Measurements from ENCODE around the gene NCKAP5. TPM values are rescaled to one million over a fixed set of nuclear protein-coding genes. Genes with fewer than 3 reads are reported as not detected.

NCKAP5 gene
- total RNA-seq, 1 donor from 2014 or later: 2.7 TPM

DNA sequence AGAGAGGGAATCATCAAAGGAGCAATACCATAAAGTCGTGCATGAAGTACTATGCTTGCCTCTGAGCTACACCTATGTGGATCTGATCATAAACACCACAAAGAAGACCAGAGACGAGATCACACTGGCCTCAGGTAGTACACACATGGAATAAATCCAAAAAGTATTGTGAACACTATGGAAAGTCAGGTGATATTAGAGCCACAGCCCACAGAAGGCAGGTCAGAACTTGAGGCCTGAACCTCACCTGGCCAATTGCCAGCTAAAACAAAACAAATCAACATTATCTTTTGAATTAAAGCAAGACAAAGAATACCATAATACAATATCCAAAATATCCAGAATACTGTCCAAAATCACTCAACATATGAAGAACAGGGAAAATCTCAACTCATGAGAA is 371.1 kb downstream of the NCKAP5 start:
- no peak for FAIRE-seq
- Mint-ChIP-seq H3K9me3 (ENCODE audit: unreplicated experiment) (peaks cover 2% of the 10 kb centered on the region), H3K36me3 (ENCODE audit: low read depth, unreplicated experiment) (no peaks in the 10 kb centered on the region), H3K27me3 (ENCODE audit: low read depth, unreplicated experiment) (no peaks in the 10 kb centered on the region), H3K4me3 (ENCODE audit: unreplicated experiment) (no peak overlapping the region), H3K4me1 (ENCODE audit: low read depth, unreplicated experiment) (peaks cover 15% of the 10 kb centered on the region), H3K27ac (ENCODE audit: unreplicated experiment) (no peak overlapping the region)
- H3K27me3 ChIP-seq (ENCODE audit: insufficient read depth, low read length): no peaks in the 10 kb centered on the region
- H3K79me2 ChIP-seq (ENCODE audit: insufficient read depth, low read length): no peaks in the 10 kb centered on the region
- H3K4me3 ChIP-seq (ENCODE audit: insufficient read depth, low read depth, low read length): no peak overlapping the region
- H2AFZ ChIP-seq (ENCODE audit: low read depth, low read length): no peak overlapping the region
- H3K4me2 ChIP-seq (ENCODE audit: low read length): no peak overlapping the region
- H3K4me1 ChIP-seq (ENCODE audit: insufficient read depth, low read length): peaks cover 5% of the 10 kb centered on the region
- no peaks in the 10 kb centered on the region for H4K20me1 ChIP-seq (ENCODE audit: insufficient read depth, low read length)
- TF ChIP-seq, protein P1, sequence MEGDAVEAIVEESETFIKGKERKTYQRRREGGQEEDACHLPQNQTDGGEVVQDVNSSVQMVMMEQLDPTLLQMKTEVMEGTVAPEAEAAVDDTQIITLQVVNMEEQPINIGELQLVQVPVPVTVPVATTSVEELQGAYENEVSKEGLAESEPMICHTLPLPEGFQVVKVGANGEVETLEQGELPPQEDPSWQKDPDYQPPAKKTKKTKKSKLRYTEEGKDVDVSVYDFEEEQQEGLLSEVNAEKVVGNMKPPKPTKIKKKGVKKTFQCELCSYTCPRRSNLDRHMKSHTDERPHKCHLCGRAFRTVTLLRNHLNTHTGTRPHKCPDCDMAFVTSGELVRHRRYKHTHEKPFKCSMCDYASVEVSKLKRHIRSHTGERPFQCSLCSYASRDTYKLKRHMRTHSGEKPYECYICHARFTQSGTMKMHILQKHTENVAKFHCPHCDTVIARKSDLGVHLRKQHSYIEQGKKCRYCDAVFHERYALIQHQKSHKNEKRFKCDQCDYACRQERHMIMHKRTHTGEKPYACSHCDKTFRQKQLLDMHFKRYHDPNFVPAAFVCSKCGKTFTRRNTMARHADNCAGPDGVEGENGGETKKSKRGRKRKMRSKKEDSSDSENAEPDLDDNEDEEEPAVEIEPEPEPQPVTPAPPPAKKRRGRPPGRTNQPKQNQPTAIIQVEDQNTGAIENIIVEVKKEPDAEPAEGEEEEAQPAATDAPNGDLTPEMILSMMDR (IDR thresholded peaks at IDR 0.05; ENCODE audit: insufficient read depth, low read depth, low read length): no peak
- no peak for TF ChIP-seq EZH2 (IDR thresholded peaks at IDR 0.05; ENCODE audit: insufficient read depth, low read length)
- no peak for DNase-seq (ENCODE audit: low read depth)
- no peak overlapping the region for H3K9ac ChIP-seq (ENCODE audit: low read length)
- no peaks in the 10 kb centered on the region for H3K36me3 ChIP-seq (ENCODE audit: insufficient read depth, low read length)
- no peaks in the 10 kb centered on the region for H3K9me3 ChIP-seq (ENCODE audit: insufficient read depth, low read depth, low read length)
- H3K27ac ChIP-seq (ENCODE audit: low read depth, low read length): no peak overlapping the region

DNA sequence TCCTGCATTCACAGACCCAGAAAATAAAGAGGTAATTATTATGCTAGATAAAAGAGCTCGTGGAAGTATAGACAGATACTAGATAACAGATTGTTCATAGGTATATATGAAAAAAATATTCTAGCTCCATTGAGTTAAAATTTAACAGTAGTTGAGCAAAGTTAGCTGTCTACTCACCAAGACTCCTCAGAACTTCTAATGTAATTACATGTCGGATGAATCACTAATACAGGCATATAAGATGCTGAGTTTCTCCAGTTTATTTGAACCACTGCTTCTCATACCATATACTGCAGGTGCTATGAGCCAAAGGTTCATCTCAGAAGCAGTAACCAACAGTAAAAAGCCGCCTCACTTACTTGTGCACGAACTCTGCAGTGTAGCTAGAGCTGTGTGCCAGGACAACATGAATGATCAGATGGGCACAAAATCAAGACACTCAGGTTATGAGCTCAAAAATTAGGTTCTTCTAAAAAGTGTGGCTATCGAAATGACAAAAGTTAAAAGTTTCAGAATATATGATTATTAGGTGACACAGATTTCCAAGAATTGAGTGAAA is 373.4 kb downstream of the NCKAP5 start:
- Histone ChIP-seq H4K20me1 (ENCODE audit: insufficient read depth, low read length) (no peaks in the 10 kb centered on the region), H3K4me2 (ENCODE audit: low read length) (no peak overlapping the region), H3K79me2 (ENCODE audit: insufficient read depth, low read length) (no peaks in the 10 kb centered on the region), H2AFZ (ENCODE audit: low read depth, low read length) (no peak overlapping the region), H3K9ac (ENCODE audit: low read length) (no peak overlapping the region), H3K36me3 (ENCODE audit: insufficient read depth, low read length) (no peaks in the 10 kb centered on the region), H3K9me3 (ENCODE audit: insufficient read depth, low read depth, low read length) (no peaks in the 10 kb centered on the region), H3K27ac (ENCODE audit: low read depth, low read length) (no peak overlapping the region), H3K4me3 (ENCODE audit: insufficient read depth, low read depth, low read length) (no peak overlapping the region), H3K27me3 (ENCODE audit: insufficient read depth, low read length) (no peaks in the 10 kb centered on the region), H3K4me1 (ENCODE audit: insufficient read depth, low read length) (no peaks in the 10 kb centered on the region)
- no peak overlapping the region for H3K4me3 Mint-ChIP-seq (ENCODE audit: unreplicated experiment)
- H3K27ac Mint-ChIP-seq (ENCODE audit: unreplicated experiment): no peak overlapping the region
- H3K36me3 Mint-ChIP-seq (ENCODE audit: low read depth, unreplicated experiment): no peaks in the 10 kb centered on the region
- peaks cover 6% of the 10 kb centered on the region for H3K9me3 Mint-ChIP-seq (ENCODE audit: unreplicated experiment)
- no peaks in the 10 kb centered on the region for H3K4me1 Mint-ChIP-seq (ENCODE audit: low read depth, unreplicated experiment)
- no peak for FAIRE-seq
- H3K27me3 Mint-ChIP-seq (ENCODE audit: low read depth, unreplicated experiment): no peaks in the 10 kb centered on the region
- DNase-seq (ENCODE audit: low read depth): no peak
- TF ChIP-seq EZH2 (IDR thresholded peaks at IDR 0.05; ENCODE audit: insufficient read depth, low read length): no peak
- TF ChIP-seq, protein P1 (IDR thresholded peaks at IDR 0.05; ENCODE audit: insufficient read depth, low read depth, low read length): no peak

DNA sequence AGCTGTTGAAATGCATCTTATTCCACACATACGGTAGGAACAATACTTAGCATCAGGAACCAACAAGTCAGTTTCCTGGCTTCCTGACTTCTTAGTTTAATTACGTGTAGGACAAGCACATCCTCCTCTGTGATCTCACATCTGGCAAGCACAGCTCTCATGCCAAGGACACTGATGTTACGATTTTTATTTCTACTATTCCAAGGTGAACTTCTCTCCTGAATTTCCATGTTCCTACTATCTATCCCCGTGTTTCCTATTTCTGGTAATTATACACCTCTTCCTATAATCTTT is 374.0 kb downstream of the NCKAP5 start:
- H3K9ac ChIP-seq (ENCODE audit: low read length): no peak overlapping the region
- H3K27me3 Mint-ChIP-seq (ENCODE audit: low read depth, unreplicated experiment): no peaks in the 10 kb centered on the region
- H3K27me3 ChIP-seq (ENCODE audit: insufficient read depth, low read length): no peaks in the 10 kb centered on the region
- H3K4me1 ChIP-seq (ENCODE audit: insufficient read depth, low read length): no peaks in the 10 kb centered on the region
- H3K27ac ChIP-seq (ENCODE audit: low read depth, low read length): no peak overlapping the region
- no peak overlapping the region for H3K27ac Mint-ChIP-seq (ENCODE audit: unreplicated experiment)
- no peaks in the 10 kb centered on the region for H3K36me3 ChIP-seq (ENCODE audit: insufficient read depth, low read length)
- H3K79me2 ChIP-seq (ENCODE audit: insufficient read depth, low read length): no peaks in the 10 kb centered on the region
- H3K36me3 Mint-ChIP-seq (ENCODE audit: low read depth, unreplicated experiment): no peaks in the 10 kb centered on the region
- no peaks in the 10 kb centered on the region for H4K20me1 ChIP-seq (ENCODE audit: insufficient read depth, low read length)
- TF ChIP-seq, protein P1 (IDR thresholded peaks at IDR 0.05; ENCODE audit: insufficient read depth, low read depth, low read length): no peak
- TF ChIP-seq EZH2 (IDR thresholded peaks at IDR 0.05; ENCODE audit: insufficient read depth, low read length): no peak
- H3K4me3 ChIP-seq (ENCODE audit: insufficient read depth, low read depth, low read length): no peak overlapping the region
- DNase-seq (ENCODE audit: low read depth) (no peak), FAIRE-seq (no peak)
- H3K9me3 ChIP-seq (ENCODE audit: insufficient read depth, low read depth, low read length): no peaks in the 10 kb centered on the region
- no peaks in the 10 kb centered on the region for H3K4me1 Mint-ChIP-seq (ENCODE audit: low read depth, unreplicated experiment)
- peaks cover 7% of the 10 kb centered on the region for H3K9me3 Mint-ChIP-seq (ENCODE audit: unreplicated experiment)
- H3K4me2 ChIP-seq (ENCODE audit: low read length): no peak overlapping the region
- H2AFZ ChIP-seq (ENCODE audit: low read depth, low read length): no peak overlapping the region
- no peak overlapping the region for H3K4me3 Mint-ChIP-seq (ENCODE audit: unreplicated experiment)
